ENCODE data around the gene NFAT5. TPM values are rescaled to one million over a fixed set of nuclear protein-coding genes. Genes with fewer than 3 reads are reported as not detected.

NFAT5 gene
- total and polyA plus RNA-seq, 7 donors, result 1.2 to 57.1 (median 39.4) TPM

DNA sequence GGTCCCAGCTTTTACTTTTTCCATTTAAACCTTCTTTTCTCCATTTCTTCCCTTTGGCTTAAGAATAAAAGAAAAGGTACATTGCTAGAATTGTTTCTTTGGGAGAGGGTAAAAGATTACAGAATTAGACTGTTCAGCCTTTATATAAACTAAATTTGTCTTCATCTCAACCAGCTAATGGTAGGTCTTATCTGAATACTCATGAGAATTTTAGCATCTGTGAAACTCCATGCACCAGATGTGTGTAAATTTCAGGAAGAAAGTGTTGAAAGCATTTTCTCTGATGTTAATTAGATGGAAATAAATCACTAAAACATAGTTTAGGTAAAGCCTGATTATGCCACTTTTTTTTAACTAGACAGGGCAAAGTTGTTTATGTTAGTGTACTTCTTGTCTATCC lies 135.7 kb downstream of the NFAT5 start:
- TF ChIP-seq POLR2AphosphoS5 (IDR thresholded peaks at IDR 0.05) (no peak), EP300 (IDR thresholded peaks at IDR 0.05) (no peak), POLR2A (IDR thresholded peaks at IDR 0.05) (no peak)
- TF ChIP-seq, protein P1, sequence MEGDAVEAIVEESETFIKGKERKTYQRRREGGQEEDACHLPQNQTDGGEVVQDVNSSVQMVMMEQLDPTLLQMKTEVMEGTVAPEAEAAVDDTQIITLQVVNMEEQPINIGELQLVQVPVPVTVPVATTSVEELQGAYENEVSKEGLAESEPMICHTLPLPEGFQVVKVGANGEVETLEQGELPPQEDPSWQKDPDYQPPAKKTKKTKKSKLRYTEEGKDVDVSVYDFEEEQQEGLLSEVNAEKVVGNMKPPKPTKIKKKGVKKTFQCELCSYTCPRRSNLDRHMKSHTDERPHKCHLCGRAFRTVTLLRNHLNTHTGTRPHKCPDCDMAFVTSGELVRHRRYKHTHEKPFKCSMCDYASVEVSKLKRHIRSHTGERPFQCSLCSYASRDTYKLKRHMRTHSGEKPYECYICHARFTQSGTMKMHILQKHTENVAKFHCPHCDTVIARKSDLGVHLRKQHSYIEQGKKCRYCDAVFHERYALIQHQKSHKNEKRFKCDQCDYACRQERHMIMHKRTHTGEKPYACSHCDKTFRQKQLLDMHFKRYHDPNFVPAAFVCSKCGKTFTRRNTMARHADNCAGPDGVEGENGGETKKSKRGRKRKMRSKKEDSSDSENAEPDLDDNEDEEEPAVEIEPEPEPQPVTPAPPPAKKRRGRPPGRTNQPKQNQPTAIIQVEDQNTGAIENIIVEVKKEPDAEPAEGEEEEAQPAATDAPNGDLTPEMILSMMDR (IDR thresholded peaks at IDR 0.05), result no peak
- no peaks in the 10 kb centered on the region for H3K27me3 ChIP-seq
- H3K4me1 ChIP-seq, result peaks cover 0 to 2% (median 0%) of the 10 kb centered on the region in 4 donors
- intact Hi-C loops (cut with DNase I), result no loop called here
- peaks cover 0 to 23% (median 4%) of the 10 kb centered on the region in 4 donors for H3K36me3 ChIP-seq
- no peak overlapping the region for H3K27ac ChIP-seq
- no peak for DNase-seq
- H3K9me3 ChIP-seq, result no peaks in the 10 kb centered on the region
- no peak overlapping the region for H3K4me3 ChIP-seq

DNA sequence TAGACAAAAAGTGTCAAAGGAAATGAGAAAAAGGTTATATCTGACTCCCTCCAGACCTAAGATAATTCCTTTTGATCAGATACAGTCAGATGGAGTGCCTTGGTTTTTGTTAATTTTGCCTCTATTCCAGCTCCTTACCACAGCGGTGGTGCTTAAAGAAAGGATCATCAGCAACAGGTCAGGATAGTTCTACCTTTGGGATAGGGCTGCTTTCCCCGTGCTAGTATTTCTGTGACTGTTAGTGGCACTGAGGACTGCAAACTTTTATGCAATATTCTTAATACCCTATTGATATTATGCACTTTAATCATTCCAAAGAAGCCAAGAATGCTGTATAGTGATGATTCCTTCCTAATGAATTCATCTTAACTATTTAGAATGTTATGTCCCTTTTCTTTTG lies 136.1 kb downstream of the NFAT5 start:
- no peak for DNase-seq
- no peak for TF ChIP-seq POLR2AphosphoS5 (IDR thresholded peaks at IDR 0.05)
- TF ChIP-seq POLR2A (IDR thresholded peaks at IDR 0.05), result no peak
- TF ChIP-seq EP300 (IDR thresholded peaks at IDR 0.05), result no peak
- TF ChIP-seq, protein P1 (IDR thresholded peaks at IDR 0.05), result no peak
- Histone ChIP-seq H3K9me3 (no peaks in the 10 kb centered on the region), H3K36me3 (peaks cover 0 to 19% (median 3%) of the 10 kb centered on the region in 4 donors), H3K27ac (no peak overlapping the region), H3K27me3 (no peaks in the 10 kb centered on the region), H3K4me1 (peaks cover 0 to 4% (median 0%) of the 10 kb centered on the region in 4 donors), H3K4me3 (no peak overlapping the region)
- 95% methylated on average over 2 of the region's 2 CpGs for WGBS, 2 donors
- intact Hi-C loops (cut with DNase I), result no loop called here

DNA sequence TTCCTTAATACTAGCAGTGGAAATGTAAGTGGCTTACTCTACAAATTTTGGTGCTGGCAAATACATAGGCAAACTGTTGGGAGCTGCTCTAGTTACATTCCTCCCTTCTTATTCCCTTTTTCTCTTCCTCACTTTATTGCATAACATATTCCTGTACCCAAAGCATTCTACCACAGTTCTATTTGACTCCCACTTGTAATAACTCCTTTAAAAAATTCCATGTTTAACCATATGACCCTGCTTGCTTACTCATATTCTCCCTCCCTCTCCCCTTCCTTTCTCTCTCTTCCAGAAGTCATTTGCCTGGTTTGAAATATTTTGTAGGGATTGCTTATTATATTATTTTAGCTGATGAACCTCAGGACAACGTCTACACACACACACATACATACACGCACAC lies 137.9 kb downstream of the NFAT5 start:
- 93 to 97% methylated on average over 2 of the region's 2 CpGs for WGBS, 2 donors
- intact Hi-C loops (cut with DNase I), result no loop called here
- Histone ChIP-seq H3K9me3 (no peaks in the 10 kb centered on the region), H3K27me3 (no peaks in the 10 kb centered on the region), H3K4me1 (peaks cover 0 to 4% (median 0%) of the 10 kb centered on the region in 4 donors), H3K27ac (no peak overlapping the region), H3K36me3 (peaks cover 0 to 13% (median 0%) of the 10 kb centered on the region in 4 donors), H3K4me3 (no peak overlapping the region)
- TF ChIP-seq POLR2A (IDR thresholded peaks at IDR 0.05), result no peak
- TF ChIP-seq EP300 (IDR thresholded peaks at IDR 0.05), result no peak
- TF ChIP-seq, protein P1 (IDR thresholded peaks at IDR 0.05), result no peak
- no peak for TF ChIP-seq POLR2AphosphoS5 (IDR thresholded peaks at IDR 0.05)
- DNase-seq, result no peak

DNA sequence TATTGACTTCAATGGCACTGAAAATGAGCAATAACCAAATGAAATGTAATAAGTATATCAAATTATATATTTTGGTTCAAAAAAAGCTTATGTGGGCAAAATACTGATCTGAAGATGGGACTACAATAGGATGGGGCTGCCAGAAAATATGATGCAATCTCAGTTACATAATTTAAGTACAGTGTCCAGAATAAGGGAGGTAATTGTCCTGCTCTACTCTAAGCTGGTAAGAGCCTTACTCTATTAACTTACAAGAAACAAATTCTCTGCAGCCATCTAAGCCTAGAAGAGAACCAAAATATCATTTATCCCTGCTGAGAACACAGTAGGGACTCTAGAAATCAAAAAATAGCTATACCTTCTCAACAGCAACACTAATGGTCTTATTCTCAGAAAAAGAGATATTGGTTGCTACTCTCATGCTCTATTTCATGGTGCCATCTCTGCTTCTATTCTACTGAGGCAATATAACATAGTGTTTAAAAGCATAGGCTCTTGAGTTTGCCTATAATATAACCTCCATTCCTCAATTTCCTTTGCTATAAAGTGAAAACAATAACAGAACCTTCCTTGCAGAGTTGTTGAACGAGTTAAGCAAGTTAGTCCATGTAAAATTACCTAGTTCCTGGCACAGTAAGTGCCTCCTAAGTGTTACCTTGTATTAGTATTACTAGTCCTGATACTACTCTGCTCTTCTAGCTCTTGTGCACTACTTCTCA lies 140.6 kb downstream of the NFAT5 start:
- TF ChIP-seq POLR2AphosphoS5 (IDR thresholded peaks at IDR 0.05) (peak in 1 of 4 donors; percentile 11), POLR2A (IDR thresholded peaks at IDR 0.05) (no peak)
- WGBS, 2 donors, result 16 to 61% methylated on average over 1 of the region's 1 CpG
- Histone ChIP-seq H3K9me3 (no peaks in the 10 kb centered on the region), H3K4me3 (no peak overlapping the region), H3K4me1 (peaks cover 0 to 22% (median 7%) of the 10 kb centered on the region in 4 donors), H3K27me3 (no peaks in the 10 kb centered on the region), H3K36me3 (peaks cover 0 to 6% (median 0%) of the 10 kb centered on the region in 4 donors), H3K27ac (no peak overlapping the region)
- DNase-seq, result no peak
- intact Hi-C loops (cut with DNase I), result no loop called here

DNA sequence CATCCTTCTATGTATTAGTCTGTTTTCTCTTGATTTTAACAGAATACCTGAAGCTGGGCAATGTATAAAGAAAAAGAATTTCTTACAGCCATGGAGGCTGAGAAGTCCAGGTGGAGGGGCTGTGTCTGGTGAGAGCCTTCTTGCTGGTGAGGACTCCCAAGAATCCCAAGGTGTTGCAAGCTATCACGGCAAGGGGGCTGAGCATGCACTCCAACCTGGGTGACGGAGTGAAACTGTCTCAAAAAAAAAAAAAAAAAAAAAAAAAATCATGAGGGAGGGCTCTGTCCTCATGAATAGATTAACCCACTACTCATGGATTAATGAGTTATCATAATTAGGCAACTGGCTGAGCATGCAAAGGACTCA lies 141.2 kb downstream of the NFAT5 start:
- peaks cover 0 to 22% (median 9%) of the 10 kb centered on the region in 4 donors for H3K4me1 ChIP-seq
- no peaks in the 10 kb centered on the region for H3K27me3 ChIP-seq
- TF ChIP-seq EP300 (IDR thresholded peaks at IDR 0.05), result no peak
- TF ChIP-seq, protein P1 (IDR thresholded peaks at IDR 0.05), result no peak
- no peak for TF ChIP-seq POLR2A (IDR thresholded peaks at IDR 0.05)
- no peak for TF ChIP-seq POLR2AphosphoS5 (IDR thresholded peaks at IDR 0.05)
- no peak overlapping the region for H3K27ac ChIP-seq
- 79 to 87% methylated on average over 2 of the region's 2 CpGs for WGBS, 2 donors
- no peaks in the 10 kb centered on the region for H3K9me3 ChIP-seq
- intact Hi-C loops (cut with DNase I), result no loop called here
- H3K4me3 ChIP-seq, result no peak overlapping the region
- H3K36me3 ChIP-seq, result peaks cover 0 to 6% (median 0%) of the 10 kb centered on the region in 4 donors
- DNase-seq, result no peak
